Measurements from ENCODE around the gene TCTN3.
"Not testable (repeated sequence)": the region's sequence is repeated elsewhere in the genome, so short reads cannot be mapped to it uniquely, and the experiment has no call there.

The TCTN3 gene

GRCh38 chr10:95637911-95638310 is 55.8 kb downstream of the TCTN3 start:
- no peak for DNase-seq (ENCODE audit: low spot score in 2 of 2)
- in situ Hi-C loops (cut with MboI; ENCODE audit: low sequenced_read_pairs), result no loop called here

GRCh38 chr10:95637140-95637539 is 56.6 kb downstream of the TCTN3 start:
- H3K4me1 ChIP-seq, result no peaks in the 10 kb centered on the region
- no peak overlapping the region for H3K4me3 ChIP-seq
- H3K27me3 ChIP-seq (ENCODE audit: low read depth), result no peaks in the 10 kb centered on the region
- in situ Hi-C loops (cut with MboI; ENCODE audit: low sequenced_read_pairs), result no loop called here
- no peak for DNase-seq (ENCODE audit: low spot score in 2 of 2)
- peaks cover 85% of the 10 kb centered on the region for H3K36me3 ChIP-seq (replicated peaks)
- no peaks in the 10 kb centered on the region for H3K9me3 ChIP-seq

More at GRCh38 chr10:95637911-95638310, 55.8 kb downstream of the TCTN3 start:
- H3K27me3 ChIP-seq (ENCODE audit: low read depth), result no peaks in the 10 kb centered on the region
- H3K36me3 ChIP-seq (replicated peaks), result peaks cover 85% of the 10 kb centered on the region
- no peaks in the 10 kb centered on the region for H3K4me1 ChIP-seq
- no peaks in the 10 kb centered on the region for H3K9me3 ChIP-seq
- no peak overlapping the region for H3K4me3 ChIP-seq

- no peaks in the 10 kb centered on the region for H3K4me1 ChIP-seq
- no peaks in the 10 kb centered on the region for H3K9me3 ChIP-seq
- no peaks in the 10 kb centered on the region for H3K27me3 ChIP-seq (ENCODE audit: low read depth)
- no peak for DNase-seq (ENCODE audit: low spot score in 2 of 2)
- peaks cover 86% of the 10 kb centered on the region for H3K36me3 ChIP-seq (replicated peaks)
- H3K4me3 ChIP-seq, result no peak overlapping the region
- in situ Hi-C loops (cut with MboI; ENCODE audit: low sequenced_read_pairs), result no loop called here
Measured at GRCh38 chr10:95635319-95635733, 58.4 kb downstream of the TCTN3 start.

- in situ Hi-C loops (cut with MboI; ENCODE audit: low sequenced_read_pairs), result no loop called here
- Histone ChIP-seq H3K9me3 (no peaks in the 10 kb centered on the region), H3K4me1 (no peaks in the 10 kb centered on the region), H3K27me3 (ENCODE audit: low read depth) (no peaks in the 10 kb centered on the region), H3K36me3 (replicated peaks) (peaks cover 88% of the 10 kb centered on the region), H3K4me3 (no peak overlapping the region)
- DNase-seq (ENCODE audit: low spot score in 2 of 2), result no peak
Measured at GRCh38 chr10:95628786-95629185, 64.9 kb downstream of the TCTN3 start.

GRCh38 chr10:95626500-95626899 is 67.2 kb downstream of the TCTN3 start:
- no peaks in the 10 kb centered on the region for H3K27me3 ChIP-seq (ENCODE audit: low read depth)
- H3K4me1 ChIP-seq, result no peaks in the 10 kb centered on the region
- no peaks in the 10 kb centered on the region for H3K9me3 ChIP-seq
- peaks cover 71% of the 10 kb centered on the region for H3K36me3 ChIP-seq (replicated peaks)
- H3K4me3 ChIP-seq, result no peak overlapping the region
- no peak for DNase-seq (ENCODE audit: low spot score in 2 of 2)
- in situ Hi-C loops (cut with MboI; ENCODE audit: low sequenced_read_pairs), result no loop called here

GRCh38 chr10:95620415-95620814 is 73.3 kb downstream of the TCTN3 start:
- in situ Hi-C loops (cut with MboI; ENCODE audit: low sequenced_read_pairs), result loop anchor here (25.0 kb wide), 2 partner anchors 483 to 1033 kb away; no protein-coding TSS in a partner anchor
- peaks cover 68% of the 10 kb centered on the region for H3K36me3 ChIP-seq (replicated peaks)
- H3K9me3 ChIP-seq; H3K4me3 ChIP-seq; H3K4me1 ChIP-seq; H3K27me3 ChIP-seq (ENCODE audit: low read depth); DNase-seq (ENCODE audit: low spot score in 2 of 2): not testable (repeated sequence)

GRCh38 chr10:95618101-95618500 is 75.6 kb downstream of the TCTN3 start:
- Histone ChIP-seq H3K4me3 (no peak overlapping the region), H3K36me3 (replicated peaks) (peaks cover 76% of the 10 kb centered on the region), H3K4me1 (no peaks in the 10 kb centered on the region), H3K9me3 (no peaks in the 10 kb centered on the region), H3K27me3 (ENCODE audit: low read depth) (no peaks in the 10 kb centered on the region)
- in situ Hi-C loops (cut with MboI; ENCODE audit: low sequenced_read_pairs), result loop anchor here (25.0 kb wide), 2 partner anchors 481 to 1031 kb away; no protein-coding TSS in a partner anchor
- DNase-seq (ENCODE audit: low spot score in 2 of 2), result no peak

- H3K4me3 ChIP-seq, result no peak overlapping the region
- in situ Hi-C loops (cut with MboI; ENCODE audit: low sequenced_read_pairs), result loop anchor here (25.0 kb wide), 2 partner anchors 479 to 1029 kb away; no protein-coding TSS in a partner anchor
- peaks cover 85% of the 10 kb centered on the region for H3K36me3 ChIP-seq (replicated peaks)
- no peaks in the 10 kb centered on the region for H3K27me3 ChIP-seq (ENCODE audit: low read depth)
- no peaks in the 10 kb centered on the region for H3K9me3 ChIP-seq
- no peak for DNase-seq (ENCODE audit: low spot score in 2 of 2)
- H3K4me1 ChIP-seq, result no peaks in the 10 kb centered on the region
Measured at GRCh38 chr10:95616446-95616845, 77.3 kb downstream of the TCTN3 start.
